Kasumi-1 (cell line): ENCODE measurements around the gene SLC25A10.
A peak's percentile ranks its signal among the peaks of the same experiment; 100 is the strongest.

Source experiments
- DNase-seq, 2 experiments: peaks; one replicate each; lab custom pipeline; 2025; lab: John Stamatoyannopoulos, UW

The SLC25A10 gene

GRCh38 chr17:81711814-81712467, at the start of gene SLC25A10:
SLC25A10 (plus strand) TSS chr17:81712284; CDS start chr17:81712427, 143 bp downstream.
- peak; percentile 73 to 80 for DNase-seq

- DNase-seq, result no peak
Measured at GRCh38 chr17:81664051-81664470, 48.0 kb upstream of the SLC25A10 start.

GRCh38 chr17:81665205-81666091, 46.6 kb upstream of the SLC25A10 start:
- DNase-seq, result peak; percentile 37 to 47

- peak in 1 of 2 experiments; percentile 37 for DNase-seq
Measured at GRCh38 chr17:81666092-81666341, 46.1 kb upstream of the SLC25A10 start.

- DNase-seq, result peak; percentile 97 to 98
Measured at GRCh38 chr17:81666342-81667191, 45.5 kb upstream of the SLC25A10 start, which contains the start of the genes CCDC137 and OXLD1. CCDC137 (plus strand) TSS chr17:81666737; CDS start chr17:81666767, 30 bp downstream. OXLD1 (minus strand) TSS chr17:81666605; CDS start chr17:81666577, 28 bp downstream.

- peak; percentile 58 to 68 for DNase-seq
Measured at GRCh38 chr17:81667754-81668153, 44.3 kb upstream of the SLC25A10 start.

GRCh38 chr17:81672504-81672903, 39.6 kb upstream of the SLC25A10 start:
- no peak for DNase-seq

GRCh38 chr17:81672954-81673353, 39.1 kb upstream of the SLC25A10 start:
- DNase-seq, result no peak

GRCh38 chr17:81673561-81674258, 38.4 kb upstream of the SLC25A10 start:
- DNase-seq, result no peak

GRCh38 chr17:81675515-81676221, 36.4 kb upstream of the SLC25A10 start:
- peak; percentile 67 for DNase-seq

GRCh38 chr17:81676906-81677305, 35.2 kb upstream of the SLC25A10 start:
- DNase-seq, result no peak

GRCh38 chr17:81680150-81680549, 31.9 kb upstream of the SLC25A10 start:
- DNase-seq, result no peak

GRCh38 chr17:81681672-81682071, 30.4 kb upstream of the SLC25A10 start:
- DNase-seq, result no peak

- DNase-seq, result peak; percentile 56 to 68
Measured at GRCh38 chr17:81682565-81683207, 29.4 kb upstream of the SLC25A10 start.

GRCh38 chr17:81683208-81683583, 28.9 kb upstream of the SLC25A10 start:
- peak in 1 of 2 experiments; percentile 49 for DNase-seq

GRCh38 chr17:81683584-81684441, 28.3 kb upstream of the SLC25A10 start, which contains the start of the genes ARL16 and HGS:
ARL16 (minus strand) TSS chr17:81683797; CDS start chr17:81683753, 44 bp downstream.
HGS (plus strand) TSS chr17:81684011; CDS start chr17:81684067, 56 bp downstream.
- DNase-seq, result peak; percentile 99

GRCh38 chr17:81684442-81684911, 27.6 kb upstream of the SLC25A10 start:
- DNase-seq, result no peak

GRCh38 chr17:81685108-81685507, 27.0 kb upstream of the SLC25A10 start:
- DNase-seq, result no peak

GRCh38 chr17:81686614-81687013, 25.5 kb upstream of the SLC25A10 start:
- DNase-seq, result no peak
